Measurements from ENCODE around the gene MTOR.
A peak's percentile ranks its signal among the peaks of the same experiment; 100 is the strongest.

The MTOR gene

GRCh38 chr1:11059155-11059967 lies 203.0 kb downstream of the MTOR start:
- no peak for DNase-seq

DNA sequence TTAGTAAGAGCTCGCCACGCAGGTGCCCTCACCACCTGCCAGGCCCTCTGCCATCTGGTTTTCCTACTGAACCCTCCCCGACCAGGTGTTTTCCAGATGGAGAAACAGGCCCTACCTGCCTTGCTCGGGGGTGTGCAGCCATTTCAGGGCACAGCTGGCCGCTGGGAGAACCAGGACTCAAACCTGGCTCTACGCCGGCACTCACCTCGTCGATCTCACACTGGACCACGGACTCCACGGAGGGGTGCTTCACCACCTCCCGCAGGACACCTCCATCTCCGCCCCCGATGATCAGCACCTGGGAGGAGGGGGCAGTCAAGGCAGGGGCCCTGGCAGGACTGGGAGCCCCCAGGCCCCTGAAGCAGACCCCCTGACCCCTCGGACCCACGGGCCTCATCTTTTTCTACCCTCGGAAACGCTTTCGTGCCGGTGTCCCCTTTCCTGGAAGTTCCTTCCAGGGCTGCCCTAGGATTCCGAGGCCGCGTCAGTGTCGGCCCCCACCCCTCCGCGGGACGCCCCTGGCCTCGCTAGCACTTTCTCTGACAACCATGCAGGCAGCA lies 203.7 kb downstream of the MTOR start:
- DNase-seq: peak; percentile 17

DNA sequence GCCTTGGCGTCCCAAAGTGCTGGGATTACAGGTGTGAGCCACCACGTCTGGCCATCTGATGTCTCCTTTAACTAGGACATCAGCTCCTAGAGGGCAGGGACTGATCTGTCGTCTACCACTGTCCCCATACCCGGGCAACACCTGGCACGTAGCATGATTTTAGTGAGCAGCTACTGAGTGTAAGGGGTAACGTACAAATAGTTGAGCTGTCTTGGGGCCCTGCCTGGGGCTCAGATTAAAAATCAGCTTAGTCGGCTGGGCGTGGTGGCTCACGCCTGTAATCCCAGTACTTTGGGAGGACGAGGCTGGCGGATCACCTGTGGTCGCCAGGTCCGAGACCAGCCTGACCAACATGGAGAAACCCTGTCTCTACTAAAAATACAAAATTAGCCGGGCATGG lies 204.3 kb downstream of the MTOR start:
- DNase-seq: no peak

DNA sequence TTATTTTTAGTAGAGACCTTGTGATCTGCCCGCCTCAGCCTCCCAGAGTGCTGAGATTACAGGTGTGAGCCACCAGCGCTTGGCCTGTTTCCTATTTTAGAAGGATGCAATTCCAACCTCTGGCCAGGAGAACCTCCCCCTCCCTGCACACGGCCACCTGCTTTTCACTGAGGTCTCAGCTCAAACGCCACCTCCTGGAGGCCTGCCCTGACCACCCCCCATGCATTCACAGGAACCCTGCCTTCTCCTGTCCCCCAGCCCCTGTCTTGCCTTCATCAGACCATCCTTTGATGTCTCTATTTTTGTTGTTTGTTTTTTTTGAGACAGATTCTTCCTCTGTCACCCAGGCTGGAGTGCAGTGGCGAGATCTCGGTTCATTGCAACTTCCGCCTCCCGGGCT lies 204.9 kb downstream of the MTOR start:
- DNase-seq: no peak

Measured in NCI-H2029 (cell line).